Measurements from ENCODE around the gene UGT1A5. TPM values are rescaled to one million over a fixed set of nuclear protein-coding genes. Genes with fewer than 3 reads are reported as not detected.
"Not testable (repeated sequence)": the region's sequence is repeated elsewhere in the genome, so short reads cannot be mapped to it uniquely, and the experiment has no call there.

The UGT1A5 gene
- total RNA-seq, 1 experiment from 2014 or later, result not detected

DNA sequence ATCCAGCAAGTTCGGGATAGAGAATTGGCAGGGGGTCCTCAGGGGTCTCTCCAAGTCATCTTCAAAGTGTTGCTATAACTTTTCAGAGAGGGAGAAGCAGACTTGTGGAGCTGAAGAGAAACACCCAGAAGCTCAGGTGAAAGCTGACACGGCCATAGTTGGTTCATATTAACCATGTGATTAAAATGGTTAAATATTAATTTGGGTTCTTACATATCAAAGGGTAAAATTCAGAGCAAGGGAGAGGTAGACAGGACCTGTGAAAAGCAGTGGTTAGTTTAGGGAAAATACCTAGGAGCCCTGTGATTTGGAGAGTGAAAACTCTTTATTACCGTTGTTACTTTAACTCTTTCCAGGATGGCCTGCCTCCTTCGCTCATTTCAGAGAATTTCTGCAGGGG, 20.1 kb upstream of the UGT1A5 start, which contains the start of gene UGT1A6:
Gene UGT1A6 (plus strand): TSS at position 243 of the 400 bp plus-strand sequence. CDS start 115 bp downstream, at position 358.
- DNase-seq (ENCODE audit: low read depth), result no peak

DNA sequence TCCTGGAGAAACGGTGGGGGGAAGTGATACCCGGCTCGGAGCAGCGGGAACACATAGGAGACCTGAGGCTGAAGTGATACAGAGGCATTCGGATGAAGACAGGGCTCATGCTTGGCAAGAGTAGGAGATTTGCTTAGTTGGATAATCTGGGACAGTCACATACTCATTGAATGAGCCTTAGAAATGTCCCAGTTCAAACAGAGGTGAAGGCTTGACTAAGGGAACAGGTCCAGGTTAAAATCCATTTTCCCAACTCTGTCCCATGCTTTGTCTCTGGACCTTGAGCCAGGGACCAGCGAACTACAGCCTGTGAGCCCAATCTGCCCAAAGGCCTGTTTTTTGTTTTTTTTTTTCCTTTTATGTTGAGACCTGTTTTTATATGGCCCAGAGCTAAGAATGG, 18.7 kb upstream of the UGT1A5 start:
- no peak for DNase-seq (ENCODE audit: low read depth)

DNA sequence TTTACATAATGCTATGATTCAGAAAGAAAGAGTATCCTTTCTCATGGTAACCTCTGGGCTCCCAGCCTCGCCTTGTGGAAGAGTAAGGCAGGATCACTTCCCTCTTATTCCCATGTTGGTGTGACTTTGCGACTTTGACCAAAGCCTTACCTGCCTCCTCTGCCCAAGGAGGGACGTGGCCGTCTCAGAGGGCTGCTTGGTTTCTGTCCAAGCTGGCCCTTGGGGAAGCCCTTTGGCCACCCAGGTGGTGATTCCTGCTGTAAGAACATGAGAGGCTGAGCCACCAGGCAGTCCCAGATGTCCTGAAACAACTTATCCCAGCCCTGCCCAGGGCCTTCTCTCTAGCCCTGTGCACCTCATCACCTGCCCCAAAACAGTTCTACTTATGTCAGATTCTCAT, 14.0 kb upstream of the UGT1A5 start:
- DNase-seq (ENCODE audit: low read depth), result no peak

DNA sequence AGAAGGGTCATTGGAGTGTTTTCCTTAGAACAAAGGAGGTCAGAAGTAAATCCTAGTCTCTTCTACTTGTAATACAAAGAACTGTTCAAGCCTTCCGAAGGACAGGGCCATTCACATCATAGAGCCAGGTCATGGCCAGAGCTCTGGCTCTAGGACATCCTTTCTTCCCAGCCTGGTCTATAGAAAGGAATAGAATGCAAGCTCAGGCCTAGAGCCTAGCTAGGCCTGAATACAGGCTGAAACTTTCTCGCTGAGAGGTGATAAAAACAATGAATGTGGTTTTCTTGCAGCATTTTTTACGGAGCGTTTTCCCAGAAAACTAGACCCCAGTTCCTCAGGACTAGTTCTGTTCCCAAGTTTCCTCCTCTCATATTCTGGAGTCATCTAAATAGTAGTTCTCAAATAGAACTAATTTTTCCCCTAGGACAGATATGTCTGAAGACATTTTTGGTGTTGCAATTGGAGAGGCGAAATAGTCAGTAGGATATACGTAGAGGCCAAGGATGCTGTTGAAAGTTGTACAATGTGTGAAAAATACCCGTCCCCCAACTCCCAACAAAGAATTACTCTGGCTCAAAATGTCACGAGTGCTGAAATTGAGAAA, 13.2 kb upstream of the UGT1A5 start:
- no peak for DNase-seq (ENCODE audit: low read depth)

DNA sequence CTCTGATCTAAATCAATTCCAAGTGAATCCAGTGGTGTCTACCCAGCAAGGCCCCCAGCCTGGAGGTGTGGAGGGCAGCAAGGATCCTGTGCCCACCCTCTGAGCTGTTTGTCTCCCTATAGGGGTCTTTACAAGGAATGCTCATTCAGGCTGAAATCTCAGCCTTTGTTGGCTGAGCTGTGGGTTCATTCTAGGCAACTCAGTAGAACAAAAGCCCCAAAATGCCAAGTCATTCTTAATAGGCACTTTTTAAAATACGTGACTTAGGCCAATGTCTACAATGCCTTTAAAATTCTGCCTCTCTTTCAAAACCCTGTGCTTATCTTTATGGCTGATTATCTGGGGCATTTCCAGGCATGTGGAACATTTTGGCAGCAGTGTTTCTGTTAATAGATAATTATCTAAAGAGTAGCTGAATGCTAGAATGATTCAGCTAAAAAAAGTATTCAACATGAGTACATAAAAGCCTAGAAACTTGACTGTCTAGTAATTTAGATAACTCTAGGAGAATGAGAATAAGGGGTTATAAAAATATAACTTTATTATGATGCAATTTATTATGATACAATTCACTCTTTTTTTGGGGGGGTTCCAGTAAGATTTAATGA, 12.6 kb upstream of the UGT1A5 start:
- no peak for DNase-seq (ENCODE audit: low read depth)

DNA sequence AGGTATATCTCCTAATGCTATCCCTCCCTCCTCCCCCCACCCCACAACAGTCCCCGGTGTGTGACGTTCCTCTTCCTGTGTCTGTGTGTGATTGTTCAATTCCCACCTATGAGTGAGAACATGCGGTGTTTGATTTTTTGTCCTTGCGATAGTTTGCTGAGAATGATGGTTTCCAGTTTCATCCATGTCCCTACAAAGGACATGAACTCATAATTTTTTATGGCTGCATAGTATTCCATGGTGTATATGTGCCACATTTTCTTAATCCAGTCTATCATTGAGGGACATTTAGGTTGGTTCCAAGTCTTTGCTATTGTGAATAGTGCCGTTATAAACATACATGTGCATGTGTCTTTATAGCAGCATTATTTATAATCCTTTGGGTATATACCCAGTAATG, 11.9 kb upstream of the UGT1A5 start:
- not testable (repeated sequence) for DNase-seq (ENCODE audit: low read depth)

DNA sequence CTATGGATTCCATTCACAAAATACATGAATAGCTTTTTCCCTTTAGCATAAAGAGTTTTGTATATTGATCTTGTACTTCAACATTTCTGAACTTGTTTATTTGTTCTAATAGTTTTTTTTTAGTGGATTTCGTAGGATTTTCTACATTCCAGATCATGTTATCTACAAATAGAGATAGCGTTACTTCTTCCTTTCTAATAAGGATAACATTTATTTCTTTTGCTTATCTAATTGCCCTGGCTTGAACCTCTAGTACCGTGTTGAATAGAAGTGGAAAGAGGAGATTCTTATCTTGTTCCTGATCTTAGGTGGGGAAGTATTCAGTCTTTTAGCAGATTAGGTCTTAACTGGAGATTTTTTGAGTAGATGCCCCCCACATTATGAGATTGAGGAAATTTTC, 10.5 kb upstream of the UGT1A5 start:
- no peak for DNase-seq (ENCODE audit: low read depth)

DNA sequence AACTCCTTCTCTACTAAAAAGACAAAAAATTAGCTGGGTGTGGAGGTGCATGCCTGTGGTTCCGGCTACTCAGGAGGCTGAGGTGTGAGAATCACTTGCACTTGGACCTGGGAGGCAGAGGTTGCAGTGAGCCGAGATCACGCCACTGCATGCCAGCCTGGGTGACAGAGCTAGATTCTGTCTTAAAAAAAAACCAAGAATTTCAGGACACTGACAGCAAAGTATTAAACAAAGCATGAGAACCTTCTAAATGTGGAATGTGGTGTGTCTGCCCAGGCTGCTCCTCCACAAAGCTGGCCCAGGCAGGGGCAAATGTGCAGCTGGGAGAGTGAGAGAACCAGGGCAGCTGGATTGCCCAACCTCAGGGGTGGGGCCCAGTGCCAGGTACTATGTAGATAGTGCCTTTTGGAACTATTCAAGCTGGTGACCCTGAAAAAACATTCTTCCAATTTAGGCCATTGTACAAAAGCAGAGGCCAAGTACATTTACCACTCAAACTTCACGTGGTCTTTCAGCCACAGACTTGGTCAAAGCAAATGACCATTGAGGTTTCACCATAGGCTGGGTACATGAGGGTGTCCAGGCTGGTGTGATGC, 6.7 kb upstream of the UGT1A5 start:
- no peak for DNase-seq (ENCODE audit: low read depth)

DNA sequence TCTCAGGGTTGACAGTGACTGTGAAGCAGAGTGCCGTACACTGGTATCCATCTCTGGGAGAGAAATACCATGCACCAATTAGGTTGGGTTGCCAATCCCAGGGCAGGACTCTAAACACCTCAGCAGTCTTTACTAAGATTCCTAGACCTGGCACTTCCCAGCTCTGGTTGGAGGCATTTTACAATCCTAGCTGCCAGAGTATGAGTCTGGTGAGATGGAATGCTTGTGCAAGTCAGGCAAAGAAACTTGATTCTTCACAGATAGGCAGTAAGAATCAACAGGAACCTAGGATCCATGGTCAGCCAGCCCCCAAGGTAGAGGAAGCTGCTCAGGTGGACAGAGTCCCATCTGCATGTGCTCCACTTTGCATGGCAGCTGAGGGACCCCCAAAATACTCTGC, 6.0 kb upstream of the UGT1A5 start:
- no peak for DNase-seq (ENCODE audit: low read depth)

DNA sequence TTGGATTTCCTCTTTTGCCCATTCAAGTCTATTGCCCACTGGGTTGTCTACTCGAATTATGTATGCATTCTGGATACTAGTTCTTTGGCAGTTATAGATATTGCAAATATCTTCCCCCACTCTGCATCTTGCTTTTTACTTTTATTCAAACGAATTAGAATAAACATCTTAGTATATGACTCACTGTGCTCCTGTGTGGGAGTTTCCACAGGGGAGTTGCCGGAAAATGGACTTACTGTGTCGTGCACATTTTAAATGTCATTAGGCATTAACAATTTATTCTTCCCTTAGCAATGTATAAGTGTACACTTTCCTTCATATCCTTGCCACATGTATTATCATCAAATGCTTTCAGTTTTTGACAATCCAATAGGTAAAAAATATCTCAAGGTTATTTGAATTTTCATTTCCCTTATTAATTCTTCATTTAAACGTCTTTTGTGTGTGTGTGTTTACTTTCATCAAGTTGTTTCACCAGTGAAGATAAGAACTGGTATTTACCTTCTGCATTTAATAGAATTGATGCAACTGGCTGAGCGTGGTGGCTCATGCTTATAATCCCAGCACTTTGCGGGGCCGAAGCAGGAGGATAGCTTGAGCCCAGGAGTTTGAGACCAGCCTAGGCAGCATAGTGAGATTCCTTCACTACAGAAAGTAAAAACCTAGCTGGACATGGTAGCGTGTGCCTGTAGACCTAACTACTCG, 4.6 kb upstream of the UGT1A5 start:
- DNase-seq (ENCODE audit: low read depth), result no peak

DNA sequence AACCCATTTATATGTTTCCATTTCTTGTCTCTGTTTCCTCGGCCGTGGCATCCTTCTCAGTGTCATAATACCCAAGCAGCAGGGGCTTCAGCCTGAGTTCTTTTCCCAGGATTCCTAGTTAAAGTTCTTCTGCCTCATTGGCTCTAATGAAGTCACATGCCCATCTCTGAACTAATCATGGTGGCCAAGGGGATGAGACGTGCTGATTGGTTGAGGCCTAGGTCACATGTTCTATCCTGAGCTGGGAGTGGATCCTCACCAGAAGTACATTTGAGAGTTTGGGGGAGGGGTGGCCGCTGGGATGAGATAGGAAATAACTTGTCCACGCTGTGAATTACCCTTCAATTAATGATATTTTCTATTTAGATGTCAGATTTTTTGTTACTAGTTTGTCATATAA, 3.8 kb upstream of the UGT1A5 start:
- DNase-seq (ENCODE audit: low read depth), result peak; percentile 28

DNA sequence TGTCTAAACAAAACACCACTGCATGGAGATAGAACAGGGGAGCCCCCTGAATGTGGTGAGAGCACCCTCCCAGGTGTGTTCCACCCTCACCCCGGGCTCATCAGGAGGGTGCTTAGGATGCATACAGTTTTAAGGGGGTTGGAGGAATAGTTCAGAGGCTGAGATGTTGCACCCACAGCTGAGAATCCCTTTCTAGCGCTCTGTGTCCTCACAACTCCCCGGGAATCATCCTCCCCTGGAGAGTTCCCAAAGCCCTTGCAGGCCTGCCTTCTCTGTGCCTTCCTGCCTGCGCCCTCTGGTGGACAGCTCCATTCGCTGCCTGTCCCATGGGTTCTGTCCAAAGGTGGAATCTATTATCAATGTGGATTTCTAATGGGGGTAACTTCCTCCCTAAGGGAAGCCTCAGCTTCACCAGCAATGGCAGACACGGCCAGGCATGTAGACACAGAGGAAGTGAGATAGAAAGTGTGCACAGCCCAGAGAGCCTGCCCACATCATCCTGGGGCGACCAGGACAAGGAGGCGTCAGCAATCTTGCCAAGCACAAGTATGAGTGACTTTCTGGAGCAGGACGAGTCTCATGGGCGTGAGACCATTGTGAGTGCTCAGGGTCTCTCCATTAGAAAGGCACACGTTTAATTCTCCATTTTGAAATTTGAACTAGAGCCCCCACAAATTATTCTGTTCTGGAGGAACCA, 1.2 kb upstream of the UGT1A5 start:
- DNase-seq (ENCODE audit: low read depth), result peak; percentile 45

DNA sequence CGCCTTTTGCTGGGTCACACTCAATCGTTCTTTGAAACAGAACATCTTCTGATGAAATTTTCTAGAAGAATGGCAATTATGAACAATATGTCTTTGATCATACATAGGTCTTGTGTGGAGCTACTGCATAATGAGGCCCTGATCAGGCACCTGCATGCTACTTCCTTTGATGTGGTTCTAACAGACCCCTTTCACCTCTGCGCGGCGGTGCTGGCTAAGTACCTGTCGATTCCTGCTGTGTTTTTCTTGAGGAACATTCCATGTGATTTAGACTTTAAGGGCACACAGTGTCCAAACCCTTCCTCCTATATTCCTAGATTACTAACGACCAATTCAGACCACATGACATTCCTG, 532 bp downstream of the UGT1A5 start:
- DNase-seq (ENCODE audit: low read depth), result no peak

DNA sequence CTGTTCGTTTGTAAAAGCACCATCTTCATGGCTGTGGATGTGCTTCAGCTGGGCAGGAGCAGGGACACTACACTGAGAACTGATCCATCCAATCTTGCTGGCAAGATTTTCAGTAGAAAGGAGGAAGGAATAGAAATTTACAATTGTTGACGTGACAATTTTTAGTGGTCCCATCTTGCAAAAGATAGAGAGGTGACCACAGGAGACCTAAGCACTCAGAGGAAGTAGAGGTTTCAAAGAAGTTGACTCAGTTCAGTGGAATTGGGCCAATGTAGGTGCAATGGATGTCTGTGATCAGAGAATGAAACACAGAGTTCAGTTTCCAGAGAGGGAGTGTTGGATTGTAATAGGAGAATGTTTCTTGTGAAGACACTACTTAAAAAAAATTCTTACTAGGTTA, 1.4 kb downstream of the UGT1A5 start:
- peak; percentile 16 for DNase-seq (ENCODE audit: low read depth)

DNA sequence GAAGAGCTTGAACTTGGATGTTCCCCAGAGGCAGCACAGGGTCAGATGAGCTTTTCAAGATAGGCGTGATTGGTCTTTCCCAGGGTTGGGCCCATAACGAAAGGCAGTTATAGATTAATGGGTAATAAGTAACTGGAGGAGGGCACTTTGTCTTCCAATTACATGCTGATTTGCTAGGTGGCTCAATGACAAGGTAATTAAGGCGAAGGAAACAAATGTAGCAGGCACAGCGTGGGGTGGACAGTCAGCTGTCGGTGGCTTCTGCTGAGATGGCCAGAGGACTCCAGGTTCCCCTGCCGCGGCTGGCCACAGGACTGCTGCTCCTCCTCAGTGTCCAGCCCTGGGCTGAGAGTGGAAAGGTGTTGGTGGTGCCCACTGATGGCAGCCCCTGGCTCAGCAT, 5.8 kb downstream of the UGT1A5 start, which contains the start of gene UGT1A4:
Gene UGT1A4 (plus strand): TSS at position 185 of the 400 bp plus-strand sequence. CDS start 85 bp downstream, at position 270.
- no peak for DNase-seq (ENCODE audit: low read depth)

DNA sequence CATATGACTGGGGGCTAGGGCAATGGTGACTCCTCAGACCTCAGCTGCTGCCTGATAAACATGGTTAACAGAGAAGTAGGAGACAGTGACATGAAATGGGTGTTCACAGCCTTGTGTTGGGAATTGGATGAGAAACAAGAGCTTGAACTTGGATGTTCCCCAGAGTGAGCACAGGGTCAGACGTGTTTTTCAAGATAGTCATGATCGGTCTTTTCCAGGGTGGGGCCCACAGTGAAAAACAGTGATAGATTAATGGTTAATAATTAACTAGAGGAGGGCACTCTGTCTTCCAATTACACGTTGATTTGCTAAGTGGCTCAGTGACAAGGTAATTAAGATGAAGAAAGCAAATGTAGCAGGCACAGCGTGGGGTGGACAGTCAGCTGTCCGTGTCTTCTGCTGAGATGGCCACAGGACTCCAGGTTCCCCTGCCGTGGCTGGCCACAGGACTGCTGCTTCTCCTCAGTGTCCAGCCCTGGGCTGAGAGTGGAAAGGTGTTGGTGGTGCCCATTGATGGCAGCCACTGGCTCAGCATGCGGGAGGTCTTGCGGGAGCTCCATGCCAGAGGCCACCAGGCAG, 16.1 kb downstream of the UGT1A5 start, which contains the start of gene UGT1A3:
Gene UGT1A3 (plus strand): TSS at position 320 of the 579 bp plus-strand sequence. CDS start 85 bp downstream, at position 405.
- no peak for DNase-seq (ENCODE audit: low read depth)

DNA sequence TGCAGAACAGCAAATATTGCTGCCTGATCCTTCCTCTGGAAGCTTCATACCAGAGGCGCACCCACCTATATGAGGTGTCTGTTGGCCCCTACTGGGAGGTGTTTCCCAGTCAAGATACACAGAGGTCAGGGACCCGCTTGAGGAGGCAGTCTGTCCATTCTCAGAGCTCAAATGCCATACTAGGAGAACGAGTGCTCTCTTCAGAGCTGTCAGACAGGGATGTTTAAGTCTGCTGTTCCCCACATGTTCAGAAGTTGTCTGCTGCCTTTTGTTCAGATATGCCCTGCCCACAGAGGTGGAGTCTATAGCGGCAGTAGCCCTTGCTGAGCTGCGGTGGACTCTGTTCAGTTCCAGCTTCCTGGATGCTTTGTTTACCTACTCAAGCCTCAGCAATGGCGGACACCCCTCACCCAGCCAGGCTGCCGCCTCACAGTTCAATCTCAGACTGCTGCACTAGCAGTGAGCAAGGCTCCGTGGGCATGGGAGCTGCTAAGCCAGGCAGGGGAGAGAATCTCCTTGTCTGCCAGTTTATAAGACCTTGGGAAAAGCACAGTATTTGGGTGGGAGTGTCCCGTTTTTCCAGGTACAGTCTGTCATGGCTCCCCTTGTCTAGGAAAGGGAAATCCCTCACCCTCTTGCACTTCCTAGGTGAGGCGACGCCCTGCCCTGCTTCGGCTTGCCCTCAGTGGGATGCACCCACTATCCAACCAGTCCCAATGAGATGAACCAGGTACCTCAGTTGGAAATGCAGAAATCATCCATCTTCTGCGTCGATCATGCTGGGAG, 24.4 kb downstream of the UGT1A5 start:
- DNase-seq (ENCODE audit: low read depth), result not testable (repeated sequence)

DNA sequence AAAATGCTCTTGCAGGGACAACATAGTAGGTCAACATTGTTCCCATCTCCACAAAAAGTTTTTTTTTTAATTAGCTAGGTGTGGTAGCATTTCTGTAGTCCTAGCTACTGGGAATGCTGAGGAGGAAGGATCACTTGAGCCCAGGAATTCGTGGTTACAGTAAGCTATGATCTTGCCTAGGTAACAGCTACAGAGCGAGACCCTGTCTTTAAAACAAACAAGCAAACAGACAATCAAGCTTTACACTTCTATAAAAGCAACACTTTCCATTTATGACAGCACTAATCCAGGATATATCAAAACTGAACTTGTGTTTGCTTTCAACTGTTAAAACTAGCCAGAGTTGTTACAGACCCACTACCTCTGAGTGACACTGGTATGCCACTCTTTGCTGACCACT, 28.2 kb downstream of the UGT1A5 start:
- DNase-seq (ENCODE audit: low read depth), result no peak

DNA sequence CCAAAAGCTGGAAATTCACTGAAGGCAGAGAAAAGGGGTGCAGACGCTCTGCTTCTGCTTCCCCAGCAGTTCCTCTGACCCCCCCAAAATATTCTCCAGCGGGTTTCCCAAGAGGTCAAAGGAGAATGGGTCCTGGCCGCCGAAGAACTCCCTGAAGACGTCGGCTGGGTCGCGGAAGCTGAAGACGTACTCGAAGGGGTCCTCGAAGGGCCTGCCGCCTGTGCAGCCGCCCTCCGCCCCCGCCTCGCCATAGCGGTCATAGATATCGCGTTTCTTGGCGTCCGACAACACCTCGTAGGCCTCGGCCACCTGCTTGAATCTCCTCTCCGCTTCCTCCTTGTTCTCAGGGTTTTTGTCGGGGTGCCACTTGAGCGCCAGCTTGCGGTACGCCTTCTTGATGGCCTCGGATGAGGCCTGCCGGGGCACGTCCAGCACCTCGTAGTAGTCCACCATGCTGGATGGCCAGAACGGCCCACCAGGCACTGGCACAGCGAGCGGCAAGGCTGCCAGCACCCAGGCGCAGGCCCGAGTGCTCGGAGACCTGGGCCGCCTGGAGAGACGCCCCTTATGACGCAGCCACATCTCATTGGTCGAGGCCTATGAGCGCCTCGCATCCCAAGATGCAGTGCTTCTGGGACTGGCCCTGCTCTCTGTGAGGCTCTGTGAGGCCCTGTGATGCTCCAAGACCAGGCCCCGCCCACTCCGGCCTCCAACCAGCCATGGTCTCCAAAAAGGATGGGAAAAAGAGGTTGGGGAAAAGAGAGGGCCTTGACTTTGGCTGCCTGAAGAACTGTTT, 31.0 kb downstream of the UGT1A5 start:
- no peak for DNase-seq (ENCODE audit: low read depth)
